Esophagus muscularis mucosa (tissue), 4 donors: ENCODE measurements around the gene AQP5. TPM values are rescaled to one million over a fixed set of nuclear protein-coding genes. Genes with fewer than 3 reads are reported as not detected.

Source experiments
- DNase-seq: peaks from one replicate; pipeline ENCODE4 v3.0.0-alpha.2; 2017; ENCODE audit errors: extremely low spot score
- H3K27ac ChIP-seq, 4 donors: fragments of 200-600 bp; sonication (generic); replicated peaks in 1 of 4; 1 replicate in 3 of 4; 2 replicates in 1 of 4; pipeline ENCODE4 v1.5.1; 2016 to 2019; ENCODE audit warnings: mild to moderate bottlenecking in 1 of 4
- H3K27me3 ChIP-seq, 4 donors: fragments of 200-600 bp; sonication (generic); one replicate each; pipeline versions ENCODE4 v1.5.1 to v1.6.0; 2016 to 2019
- H3K36me3 ChIP-seq, 4 donors: fragments of 200-600 bp; sonication (generic); one replicate each; pipeline ENCODE4 v1.5.1; 2016 to 2019
- H3K4me1 ChIP-seq, 4 donors: fragments of 200-600 bp; sonication (generic); one replicate each; pipeline ENCODE4 v1.5.1; 2016 to 2019
- H3K4me3 ChIP-seq, 4 donors: fragments of 200-600 bp; sonication (generic); 1 replicate in 2 of 4; 2 replicates in 2 of 4; pipeline ENCODE4 v1.5.1; 2016 to 2019; ENCODE audit warnings: mild to moderate bottlenecking in 4 of 4, moderate library complexity in 1 of 4
- H3K9me3 ChIP-seq, 4 donors: fragments of 200-600 bp; sonication (generic); 1 replicate in 3 of 4; 2 replicates in 1 of 4; pipeline ENCODE4 v1.5.1; 2016 to 2019
- EP300 ChIP-seq: sonication (generic); formaldehyde crosslinking; IDR thresholded peaks from one replicate; pipeline ENCODE4 v1.6.1; 2017; ENCODE audit warnings: antibody characterized with exemption
- POLR2A ChIP-seq: fragments of 450-650 bp; IDR thresholded peaks from one replicate; pipeline ENCODE4 v1.6.1; 2017; ENCODE audit warnings: antibody characterized with exemption, moderate library complexity, mild to moderate bottlenecking, low read depth
- POLR2AphosphoS5 ChIP-seq, 2 donors: sonication (generic); formaldehyde crosslinking; IDR thresholded peaks; one replicate each; pipeline ENCODE4 v1.6.1; 2017; ENCODE audit warnings: antibody characterized with exemption in 2 of 2
- WGBS: methylation state at CpG from one replicate; pipeline ENCODE4 v1.1.5; 2018; 5-methylcytosine and 5-hydroxymethylcytosine counted together
- intact Hi-C: fragments of 100-400 bp; cut with DNase I; formaldehyde crosslinking; loops from one replicate; pipeline ENCODE4 v1.15.1; 2023
- total RNA-seq, 4 donors: library from RNA; depleted of rRNA; stranded (reverse); fragments of >200 nt; gene quantifications; one replicate each; pipeline versions ENCODE4 v1.1.0 to v1.2.1, GENCODE V29; 2016
- TF ChIP-seq, protein P1 (sequence below), 3 experiments: fragments of 200-600 bp in 2 of 3; fragments of 450-650 bp in 1 of 3; sonication (generic) in 2 of 3; IDR thresholded peaks; one replicate each; pipeline ENCODE4 v1.5.1; 2017 to 2019; ENCODE audit warnings: antibody characterized with exemption in 3 of 3, mild to moderate bottlenecking in 2 of 3, moderate library complexity in 1 of 3

The AQP5 gene
- total RNA-seq, 4 donors from 2014 or later = 0.83 TPM; not detected in 3

GRCh38 chr12:49932023-49932422, 29.6 kb upstream of the AQP5 start:
- no peaks in the 10 kb centered on the region for H3K9me3 ChIP-seq
- DNase-seq = no peak
- WGBS = 99% methylated on average over 5 of the region's 7 CpGs
- TF ChIP-seq, protein P1, sequence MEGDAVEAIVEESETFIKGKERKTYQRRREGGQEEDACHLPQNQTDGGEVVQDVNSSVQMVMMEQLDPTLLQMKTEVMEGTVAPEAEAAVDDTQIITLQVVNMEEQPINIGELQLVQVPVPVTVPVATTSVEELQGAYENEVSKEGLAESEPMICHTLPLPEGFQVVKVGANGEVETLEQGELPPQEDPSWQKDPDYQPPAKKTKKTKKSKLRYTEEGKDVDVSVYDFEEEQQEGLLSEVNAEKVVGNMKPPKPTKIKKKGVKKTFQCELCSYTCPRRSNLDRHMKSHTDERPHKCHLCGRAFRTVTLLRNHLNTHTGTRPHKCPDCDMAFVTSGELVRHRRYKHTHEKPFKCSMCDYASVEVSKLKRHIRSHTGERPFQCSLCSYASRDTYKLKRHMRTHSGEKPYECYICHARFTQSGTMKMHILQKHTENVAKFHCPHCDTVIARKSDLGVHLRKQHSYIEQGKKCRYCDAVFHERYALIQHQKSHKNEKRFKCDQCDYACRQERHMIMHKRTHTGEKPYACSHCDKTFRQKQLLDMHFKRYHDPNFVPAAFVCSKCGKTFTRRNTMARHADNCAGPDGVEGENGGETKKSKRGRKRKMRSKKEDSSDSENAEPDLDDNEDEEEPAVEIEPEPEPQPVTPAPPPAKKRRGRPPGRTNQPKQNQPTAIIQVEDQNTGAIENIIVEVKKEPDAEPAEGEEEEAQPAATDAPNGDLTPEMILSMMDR (IDR thresholded peaks at IDR 0.05) = no peak
- TF ChIP-seq EP300 (no peak), POLR2AphosphoS5 (IDR thresholded peaks at IDR 0.05) (no peak), POLR2A (no peak)
- H3K27ac ChIP-seq = no peak overlapping the region
- no peak overlapping the region for H3K4me3 ChIP-seq
- no peaks in the 10 kb centered on the region for H3K4me1 ChIP-seq
- no peaks in the 10 kb centered on the region for H3K27me3 ChIP-seq
- H3K36me3 ChIP-seq = no peaks in the 10 kb centered on the region
- intact Hi-C loops = no loop called here

- no peak overlapping the region for H3K27ac ChIP-seq
- no peaks in the 10 kb centered on the region for H3K4me1 ChIP-seq
- H3K9me3 ChIP-seq = no peaks in the 10 kb centered on the region
- 82% methylated on average over 8 of the region's 8 CpGs for WGBS
- no peaks in the 10 kb centered on the region for H3K27me3 ChIP-seq
- TF ChIP-seq POLR2A = no peak
- TF ChIP-seq, protein P1 (IDR thresholded peaks at IDR 0.05) = no peak
- TF ChIP-seq POLR2AphosphoS5 (IDR thresholded peaks at IDR 0.05) = no peak
- TF ChIP-seq EP300 = no peak
- intact Hi-C loops = no loop called here
- H3K36me3 ChIP-seq = no peaks in the 10 kb centered on the region
- no peak overlapping the region for H3K4me3 ChIP-seq
- DNase-seq = no peak
Observed at GRCh38 chr12:49932533-49933130, 29.0 kb upstream of the AQP5 start.

DNA sequence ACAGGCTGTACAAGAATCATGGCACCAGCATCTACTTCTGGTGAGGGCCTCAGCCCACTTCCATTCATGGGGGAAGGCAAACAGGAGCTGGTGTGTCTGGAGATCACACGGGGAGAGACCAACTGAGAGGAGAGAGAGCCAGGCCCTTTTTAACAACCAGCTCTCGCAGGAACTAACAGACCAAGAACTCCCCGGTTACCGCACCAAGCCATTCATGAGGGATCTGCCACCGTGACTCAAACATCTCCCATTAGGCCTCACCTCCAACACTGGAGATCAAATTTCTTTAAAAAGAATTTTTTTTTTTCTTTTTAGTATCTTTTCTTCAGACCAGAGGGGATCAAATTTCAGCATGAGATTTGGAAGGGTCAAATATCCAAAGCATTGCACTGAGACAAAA, 27.9 kb upstream of the AQP5 start:
- H3K4me3 ChIP-seq = no peak overlapping the region
- no peak overlapping the region for H3K27ac ChIP-seq
- no peaks in the 10 kb centered on the region for H3K9me3 ChIP-seq
- intact Hi-C loops = no loop called here
- DNase-seq = no peak
- WGBS = 73% methylated on average over 5 of the region's 5 CpGs
- no peaks in the 10 kb centered on the region for H3K4me1 ChIP-seq
- H3K27me3 ChIP-seq = no peaks in the 10 kb centered on the region
- TF ChIP-seq POLR2A = no peak
- no peak for TF ChIP-seq EP300
- no peak for TF ChIP-seq POLR2AphosphoS5 (IDR thresholded peaks at IDR 0.05)
- TF ChIP-seq, protein P1 (IDR thresholded peaks at IDR 0.05) = no peak
- H3K36me3 ChIP-seq = no peaks in the 10 kb centered on the region

DNA sequence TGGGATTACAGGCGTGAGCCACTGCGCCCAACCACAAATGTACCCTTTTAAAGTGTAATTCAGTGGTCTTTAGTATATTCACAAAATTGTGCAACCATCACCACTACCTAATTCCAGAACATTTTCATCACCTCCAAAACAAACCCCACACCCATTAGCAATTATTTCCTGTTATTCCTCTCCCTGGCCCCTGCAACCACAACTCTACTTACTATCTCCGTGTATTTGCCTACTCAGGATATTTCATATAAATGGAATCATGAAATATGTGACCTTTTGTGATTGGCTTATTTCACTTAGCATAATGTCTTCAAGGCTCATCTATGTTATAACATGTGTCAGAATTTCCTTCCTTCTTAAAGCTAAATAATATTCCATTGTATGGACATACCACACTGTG, 27.2 kb upstream of the AQP5 start:
- Histone ChIP-seq H3K9me3 (no peaks in the 10 kb centered on the region), H3K27ac (no peak overlapping the region), H3K36me3 (no peaks in the 10 kb centered on the region), H3K4me1 (no peaks in the 10 kb centered on the region), H3K4me3 (no peak overlapping the region), H3K27me3 (no peaks in the 10 kb centered on the region)
- 94% methylated on average over 3 of the region's 3 CpGs for WGBS
- no peak for DNase-seq
- TF ChIP-seq POLR2A (no peak), POLR2AphosphoS5 (IDR thresholded peaks at IDR 0.05) (no peak), EP300 (no peak)
- TF ChIP-seq, protein P1 (IDR thresholded peaks at IDR 0.05) = no peak
- intact Hi-C loops = no loop called here

- TF ChIP-seq, protein P1 (IDR thresholded peaks at IDR 0.05) = no peak
- TF ChIP-seq POLR2A = no peak
- TF ChIP-seq EP300 = no peak
- no peak for TF ChIP-seq POLR2AphosphoS5 (IDR thresholded peaks at IDR 0.05)
- 90% methylated on average over 3 of the region's 3 CpGs for WGBS
- intact Hi-C loops = no loop called here
- no peak overlapping the region for H3K27ac ChIP-seq
- H3K27me3 ChIP-seq = no peaks in the 10 kb centered on the region
- DNase-seq = no peak
- H3K36me3 ChIP-seq = no peaks in the 10 kb centered on the region
- no peaks in the 10 kb centered on the region for H3K9me3 ChIP-seq
- H3K4me3 ChIP-seq = no peak overlapping the region
- no peaks in the 10 kb centered on the region for H3K4me1 ChIP-seq
Observed at GRCh38 chr12:49936925-49937324, 24.7 kb upstream of the AQP5 start.
